Epidermal melanocyte (primary cell): ENCODE results near the gene STAP1.
"Not testable (repeated sequence)": the region's sequence is repeated elsewhere in the genome, so short reads cannot be mapped to it uniquely, and the experiment has no call there.

Experiments
- DNase-seq: peaks from one replicate; pipeline ENCODE4 v3.0.0; 2011; ENCODE audit warnings: low spot score; ENCODE audit not compliant: insufficient read length

Gene STAP1

GRCh38 chr4:67615119-67615518, 56.6 kb downstream of the STAP1 start:
- DNase-seq = no peak

- no peak for DNase-seq
Observed at GRCh38 chr4:67616478-67616877, 58.0 kb downstream of the STAP1 start.

DNA sequence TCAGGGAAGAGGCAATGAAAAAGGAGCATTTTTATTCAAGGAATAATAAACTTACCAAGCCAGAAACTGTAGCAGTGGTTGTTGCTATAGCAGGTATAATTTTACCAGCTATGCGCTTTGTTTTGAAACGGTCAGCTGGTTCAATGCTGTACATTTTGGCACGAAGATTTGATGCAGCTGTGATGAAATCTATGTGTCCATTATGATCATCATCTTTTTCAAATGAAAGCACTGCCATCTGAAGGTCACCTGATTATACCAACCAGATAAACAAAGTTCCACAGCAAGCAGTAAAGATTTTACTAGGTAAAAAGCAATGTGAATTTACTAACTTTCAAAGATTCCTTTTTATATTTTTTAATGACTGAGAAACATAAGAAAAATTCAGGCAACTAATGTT, 66.4 kb downstream of the STAP1 start:
- no peak for DNase-seq

DNA sequence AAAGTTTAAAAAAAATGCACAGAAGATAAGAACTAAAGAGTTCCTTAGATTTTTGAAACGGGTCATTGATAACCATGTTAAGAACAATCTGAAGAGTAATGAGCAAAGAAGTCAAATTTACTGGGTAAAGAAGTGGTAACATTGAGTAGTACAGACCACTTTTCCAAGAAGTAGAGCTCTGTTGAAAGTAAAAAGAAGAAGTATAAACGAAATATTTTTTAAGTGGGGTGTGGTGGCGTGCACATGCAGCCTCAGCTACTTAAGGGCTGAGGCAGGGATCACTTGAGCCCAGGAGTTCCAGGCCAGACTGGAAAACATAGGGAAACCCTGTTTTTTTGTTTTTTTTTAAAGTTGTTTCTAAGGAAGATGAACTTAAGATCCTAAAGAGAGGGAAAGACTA, 74.0 kb downstream of the STAP1 start:
- no peak for DNase-seq

DNA sequence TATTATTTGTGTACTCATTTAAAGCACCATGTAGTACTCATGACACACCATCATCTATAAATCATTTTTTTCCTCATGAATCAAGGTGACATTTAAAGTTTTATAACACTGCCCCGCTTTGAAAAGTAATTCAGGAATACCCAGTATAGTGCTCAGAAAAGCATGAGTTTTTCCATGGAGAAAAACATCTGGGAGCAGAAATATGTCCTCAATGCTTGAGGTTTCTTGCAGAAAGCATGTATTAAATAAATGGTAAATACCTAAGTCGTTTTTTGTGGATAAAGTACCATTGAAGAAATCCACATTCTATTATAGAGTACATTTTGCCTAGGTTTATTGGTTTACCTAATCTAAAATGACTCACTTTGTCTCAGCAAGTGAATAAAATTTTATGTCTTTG, 76.2 kb downstream of the STAP1 start:
- DNase-seq = no peak

- no peak for DNase-seq
Observed at GRCh38 chr4:67635331-67635730, 76.8 kb downstream of the STAP1 start.

DNA sequence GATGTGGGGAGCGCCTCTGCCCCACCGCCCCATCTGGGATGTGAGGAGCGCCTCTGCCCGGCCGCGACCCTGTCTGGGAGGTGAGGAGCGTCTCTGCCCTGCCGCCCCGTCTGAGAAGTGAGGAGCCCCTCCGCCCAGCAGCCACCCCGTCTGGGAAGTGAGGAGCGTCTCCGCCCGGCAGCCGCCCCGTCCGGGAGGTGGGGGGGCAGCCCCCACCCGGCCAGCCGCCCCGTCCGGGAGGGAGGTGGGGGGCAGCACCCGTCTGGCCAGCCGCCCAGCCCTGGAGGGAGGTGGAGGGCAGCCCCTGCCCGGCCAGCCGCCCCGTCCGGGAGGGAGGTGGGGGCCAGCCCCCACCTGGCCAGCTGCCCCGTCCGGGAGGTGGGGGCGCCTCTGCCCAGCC, 78.5 kb downstream of the STAP1 start:
- DNase-seq = not testable (repeated sequence)

DNA sequence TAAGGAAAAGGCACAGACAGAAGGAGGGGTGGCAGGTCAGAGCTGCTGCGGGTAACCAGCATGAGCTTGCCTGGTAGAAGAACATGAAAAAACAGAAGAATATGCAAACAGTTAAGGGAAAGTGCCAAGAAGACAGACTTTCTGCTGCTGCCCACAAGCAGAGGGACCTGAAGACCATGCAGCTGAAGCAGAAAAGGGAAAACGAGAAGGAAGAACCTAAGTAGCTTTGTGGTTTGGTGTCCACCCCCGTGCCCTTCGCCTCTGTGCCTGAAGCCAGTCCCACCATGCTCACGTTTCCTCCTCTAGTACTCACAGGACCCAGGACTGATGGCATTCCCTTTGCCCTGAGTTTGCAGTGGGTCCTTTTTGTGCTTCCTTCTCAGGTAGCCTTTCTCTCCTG, 79.6 kb downstream of the STAP1 start:
- DNase-seq = no peak

GRCh38 chr4:67651536-67651935, 93.0 kb downstream of the STAP1 start:
- DNase-seq = no peak
